Thymus (tissue), 11 donors: ENCODE data around the gene PEPD. TPM values are rescaled to one million over a fixed set of nuclear protein-coding genes. Genes with fewer than 3 reads are reported as not detected.

Experiments
- DNase-seq, 9 donors: peaks; one replicate each; pipeline ENCODE4 v3.0.0-alpha.2; 2013; ENCODE audit warnings: low spot score in 9 of 9, low read depth in 6 of 9, missing footprints in 1 of 9
- H3K27ac ChIP-seq, 2 donors: one replicate each; pipeline ENCODE4 v1.5.1; 2013; ENCODE audit warnings: control low read depth in 1 of 2, low read depth in 1 of 2, low read length in 1 of 2, mild to moderate bottlenecking in 1 of 2, moderate library complexity in 1 of 2
- H3K27me3 ChIP-seq, 2 donors: one replicate each; pipeline ENCODE4 v1.5.1; 2013; ENCODE audit warnings: low read length in 1 of 2; ENCODE audit not compliant: control insufficient read depth in 2 of 2, insufficient read depth in 1 of 2
- H3K36me3 ChIP-seq, 2 donors: one replicate each; pipeline ENCODE4 v1.5.1; 2013; ENCODE audit warnings: low read length in 1 of 2, mild to moderate bottlenecking in 1 of 2, moderate library complexity in 1 of 2; ENCODE audit not compliant: control insufficient read depth in 2 of 2, insufficient read depth in 2 of 2
- H3K4me1 ChIP-seq, 2 donors: one replicate each; pipeline ENCODE4 v1.5.1; 2013; ENCODE audit warnings: low read length in 2 of 2; ENCODE audit not compliant: control insufficient read depth in 2 of 2, insufficient read depth in 2 of 2
- H3K4me3 ChIP-seq, 2 donors: one replicate each; pipeline ENCODE4 v1.5.1; 2013; ENCODE audit warnings: low read length in 2 of 2, control low read depth in 1 of 2, mild to moderate bottlenecking in 1 of 2
- H3K9me3 ChIP-seq, 2 donors: one replicate each; pipeline ENCODE4 v1.5.1; 2013; ENCODE audit warnings: low read length in 1 of 2, mild to moderate bottlenecking in 1 of 2; ENCODE audit not compliant: control insufficient read depth in 2 of 2, insufficient read depth in 1 of 2
- WGBS: extraction: QIAGEN DNeasy Blood & Tissue Kit; methylation state at CpG from one replicate; pipeline ENCODE4 v1.1.7; 2013; 5-methylcytosine and 5-hydroxymethylcytosine counted together
- polyA plus RNA-seq: library from polyadenylated mRNA; stranded (reverse); fragments of 200-250 nt; gene quantifications from one replicate; pipeline ENCODE4 v1.2.3, GENCODE V29; 2013
- total RNA-seq: library from RNA; stranded (reverse); fragments of 120-200 nt; gene quantifications from one replicate; pipeline ENCODE4 v1.2.4, GENCODE V29; 2013
- donor health status: healthy.

PEPD gene
- total and polyA plus RNA-seq, 2 donors: 24.7 to 42.4 TPM

DNA sequence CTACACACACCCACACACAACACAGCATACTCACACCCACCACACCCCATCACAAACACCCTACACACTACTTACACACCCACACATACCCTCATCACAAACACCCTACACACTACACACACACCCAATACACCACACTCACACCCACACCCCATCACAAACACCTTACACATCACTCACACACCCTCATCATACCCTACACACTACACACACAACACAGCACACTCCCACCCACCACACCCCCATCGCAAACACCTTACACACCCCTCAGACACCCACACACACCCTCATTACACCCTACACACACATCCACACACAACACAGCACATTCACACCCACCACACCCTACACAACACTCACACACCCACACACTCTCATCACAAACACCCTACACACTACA, 15.8 kb downstream of the PEPD start:
- WGBS: 100% methylated on average over 1 of the region's 1 CpG
- H3K27me3 ChIP-seq: no peaks in the 10 kb centered on the region
- H3K9me3 ChIP-seq: no peaks in the 10 kb centered on the region
- peaks cover 0 to 12% of the 10 kb centered on the region in 2 donors for H3K36me3 ChIP-seq
- H3K27ac ChIP-seq: no peak overlapping the region
- DNase-seq: no peak
- no peaks in the 10 kb centered on the region for H3K4me1 ChIP-seq
- H3K4me3 ChIP-seq: no peak overlapping the region

DNA sequence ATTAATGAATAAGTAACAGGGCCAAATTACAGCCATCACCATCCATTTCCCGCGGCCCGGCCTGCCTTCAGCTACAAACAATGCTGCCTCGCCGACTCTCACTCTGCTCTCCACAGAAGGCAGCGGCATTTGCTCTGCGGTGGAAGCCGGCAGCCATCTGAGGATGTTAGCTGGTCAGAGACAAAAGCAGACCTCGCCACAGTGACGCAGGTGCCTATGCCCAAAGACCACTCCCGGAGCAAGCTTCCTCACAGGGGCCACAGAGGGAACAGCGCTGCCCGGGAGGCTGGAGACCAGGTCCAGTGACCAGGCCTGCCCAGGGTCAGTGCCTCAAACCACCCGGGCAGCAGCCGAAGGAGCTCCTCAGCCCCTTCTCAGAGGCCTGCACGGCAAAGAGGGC, 16.4 kb downstream of the PEPD start:
- Histone ChIP-seq H3K4me3 (no peak overlapping the region), H3K27me3 (no peaks in the 10 kb centered on the region), H3K4me1 (no peaks in the 10 kb centered on the region), H3K9me3 (no peaks in the 10 kb centered on the region), H3K27ac (no peak overlapping the region), H3K36me3 (peaks cover 0 to 15% of the 10 kb centered on the region in 2 donors)
- 96% methylated on average over 16 of the region's 16 CpGs for WGBS
- DNase-seq: no peak

DNA sequence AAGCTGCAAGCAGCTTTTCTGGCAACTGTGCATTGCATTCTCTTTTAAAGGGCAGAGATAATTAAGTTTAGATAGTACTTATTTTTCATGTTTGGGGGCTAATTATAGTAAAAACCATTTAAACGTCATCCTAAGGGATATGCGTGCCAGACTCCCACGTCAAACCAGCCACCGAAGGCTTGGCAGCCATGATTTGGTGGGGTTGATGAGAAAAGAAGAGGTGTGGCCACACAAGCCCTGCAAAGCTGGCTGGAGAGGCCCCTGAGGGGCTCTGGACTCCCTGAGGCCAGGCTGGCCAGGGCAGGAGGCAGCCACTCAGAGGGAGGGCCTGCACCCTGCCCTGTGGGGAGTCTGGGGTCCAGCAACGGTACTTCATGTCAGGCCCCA, 17.5 kb downstream of the PEPD start:
- no peaks in the 10 kb centered on the region for H3K9me3 ChIP-seq
- DNase-seq: no peak
- no peak overlapping the region for H3K27ac ChIP-seq
- no peaks in the 10 kb centered on the region for H3K27me3 ChIP-seq
- no peaks in the 10 kb centered on the region for H3K4me1 ChIP-seq
- peaks cover 0 to 18% of the 10 kb centered on the region in 2 donors for H3K36me3 ChIP-seq
- no peak overlapping the region for H3K4me3 ChIP-seq
- WGBS: 97% methylated on average over 5 of the region's 5 CpGs

DNA sequence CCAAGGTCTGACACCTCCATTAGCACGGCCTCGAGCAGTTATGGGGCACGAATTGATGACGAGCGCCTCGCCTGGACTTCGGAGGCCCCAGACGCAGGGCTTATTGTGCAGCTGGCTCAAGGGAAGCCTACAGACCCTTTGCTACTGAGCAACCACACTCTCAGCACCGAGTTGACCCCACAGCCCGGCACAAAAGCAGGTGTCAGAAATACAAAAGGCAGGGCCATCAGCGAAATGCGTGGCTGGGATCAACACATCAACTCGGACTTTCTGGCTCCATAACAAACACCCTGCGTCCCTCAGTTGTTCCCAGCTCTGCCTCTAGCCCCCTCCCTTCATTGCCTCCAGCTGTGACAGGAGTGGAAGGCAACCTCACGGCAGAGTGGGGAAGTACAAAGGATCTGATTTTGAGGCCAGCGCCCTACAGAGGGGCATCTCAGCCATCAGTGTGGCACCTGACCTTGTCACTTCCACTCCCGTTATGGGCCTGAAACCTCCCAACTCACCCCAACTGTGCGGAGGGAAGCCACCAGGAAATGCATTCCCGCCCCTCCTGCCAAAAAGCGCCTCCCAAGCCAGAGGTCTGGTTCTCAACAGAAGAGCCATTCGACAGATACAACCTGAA, 18.0 kb downstream of the PEPD start:
- no peaks in the 10 kb centered on the region for H3K27me3 ChIP-seq
- no peaks in the 10 kb centered on the region for H3K4me1 ChIP-seq
- no peak overlapping the region for H3K4me3 ChIP-seq
- no peak overlapping the region for H3K27ac ChIP-seq
- H3K9me3 ChIP-seq: no peaks in the 10 kb centered on the region
- peaks cover 0 to 15% of the 10 kb centered on the region in 2 donors for H3K36me3 ChIP-seq
- DNase-seq: no peak
- 94% methylated on average over 21 of the region's 21 CpGs for WGBS

DNA sequence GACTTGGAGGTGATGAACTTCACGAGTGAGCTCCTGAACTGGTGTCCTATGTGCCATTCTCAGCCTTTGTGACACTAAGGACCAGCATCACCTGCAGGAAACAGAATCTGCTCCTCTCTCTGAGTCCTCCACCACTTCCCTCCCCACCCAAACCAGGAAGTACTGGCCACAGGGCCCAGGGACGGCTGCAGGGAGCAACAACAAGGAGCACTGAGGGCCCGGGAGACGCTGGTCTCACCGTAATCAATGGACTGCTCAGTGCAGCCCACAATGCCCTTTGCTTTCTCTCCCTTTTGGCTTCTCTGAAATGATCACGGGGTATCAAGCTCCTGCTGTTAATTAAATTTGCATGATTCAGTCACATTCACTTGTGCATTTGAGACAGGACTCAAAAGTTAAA, 18.6 kb downstream of the PEPD start:
- 92% methylated on average over 6 of the region's 6 CpGs for WGBS

DNA sequence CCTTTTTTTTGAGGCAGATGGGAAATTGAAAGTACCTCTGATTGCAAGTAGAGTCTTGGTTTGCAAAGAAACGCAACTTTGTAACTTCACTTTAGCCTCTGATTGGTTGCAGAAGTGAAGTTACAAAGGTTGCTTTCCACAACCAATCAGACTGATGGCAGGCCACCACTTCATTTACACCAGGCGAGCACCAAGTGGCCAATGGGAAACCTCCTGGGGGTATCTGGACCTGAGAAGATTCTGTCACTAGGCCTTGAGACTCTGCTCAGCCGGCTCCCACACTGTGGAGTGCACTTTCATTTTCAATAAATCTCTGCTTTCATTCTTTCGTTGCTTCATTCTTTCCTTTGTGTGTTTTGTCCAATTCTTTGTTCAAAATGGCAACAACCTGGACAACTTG, 19.1 kb downstream of the PEPD start:
- no peaks in the 10 kb centered on the region for H3K9me3 ChIP-seq
- no peaks in the 10 kb centered on the region for H3K4me1 ChIP-seq
- H3K36me3 ChIP-seq: peaks cover 0 to 13% of the 10 kb centered on the region in 2 donors
- DNase-seq: no peak
- no peaks in the 10 kb centered on the region for H3K27me3 ChIP-seq
- WGBS: 94% methylated on average over 4 of the region's 4 CpGs
- H3K27ac ChIP-seq: no peak overlapping the region
- H3K4me3 ChIP-seq: no peak overlapping the region

More for the DNA sequence above, 18.6 kb downstream of the PEPD start:
- Histone ChIP-seq H3K27ac (no peak overlapping the region), H3K9me3 (no peaks in the 10 kb centered on the region), H3K4me1 (no peaks in the 10 kb centered on the region), H3K36me3 (peaks cover 0 to 13% of the 10 kb centered on the region in 2 donors), H3K27me3 (no peaks in the 10 kb centered on the region), H3K4me3 (no peak overlapping the region)
- no peak for DNase-seq

DNA sequence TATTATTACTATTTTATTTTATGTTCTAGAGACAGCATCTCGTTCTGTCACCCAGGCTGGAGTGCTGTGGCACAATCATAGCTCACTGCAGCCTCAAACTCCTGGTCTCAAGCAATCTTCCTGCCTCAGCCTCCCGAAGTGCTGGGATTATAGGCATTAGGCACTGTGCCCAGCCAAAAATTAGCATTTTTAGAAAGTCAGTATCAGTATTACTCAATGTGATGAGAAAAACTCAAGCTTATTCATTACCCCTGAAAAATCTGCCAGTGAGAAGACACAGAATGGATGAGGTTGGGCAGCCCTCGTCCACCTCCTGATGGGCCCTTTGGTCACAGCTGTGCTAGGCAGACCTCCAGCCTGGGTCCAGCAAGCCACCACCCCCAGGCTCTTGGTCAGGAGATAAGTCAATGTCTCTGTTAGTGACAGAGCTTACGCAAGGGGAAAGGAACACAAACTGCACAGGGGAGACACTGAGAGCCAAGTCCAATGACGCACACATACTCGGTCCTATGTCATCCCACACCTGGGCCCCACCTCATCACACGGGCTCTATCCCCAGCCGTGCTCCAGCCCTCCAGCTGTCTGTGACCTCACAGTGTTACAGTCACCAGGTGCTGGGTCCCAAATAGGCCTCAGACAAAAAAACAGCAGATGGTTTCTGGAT, 19.8 kb downstream of the PEPD start:
- no peaks in the 10 kb centered on the region for H3K4me1 ChIP-seq
- no peak for DNase-seq
- H3K36me3 ChIP-seq: peaks cover 0 to 13% of the 10 kb centered on the region in 2 donors
- H3K9me3 ChIP-seq: no peaks in the 10 kb centered on the region
- 94% methylated on average over 8 of the region's 8 CpGs for WGBS
- H3K27me3 ChIP-seq: no peaks in the 10 kb centered on the region
- H3K4me3 ChIP-seq: no peak overlapping the region
- no peak overlapping the region for H3K27ac ChIP-seq

DNA sequence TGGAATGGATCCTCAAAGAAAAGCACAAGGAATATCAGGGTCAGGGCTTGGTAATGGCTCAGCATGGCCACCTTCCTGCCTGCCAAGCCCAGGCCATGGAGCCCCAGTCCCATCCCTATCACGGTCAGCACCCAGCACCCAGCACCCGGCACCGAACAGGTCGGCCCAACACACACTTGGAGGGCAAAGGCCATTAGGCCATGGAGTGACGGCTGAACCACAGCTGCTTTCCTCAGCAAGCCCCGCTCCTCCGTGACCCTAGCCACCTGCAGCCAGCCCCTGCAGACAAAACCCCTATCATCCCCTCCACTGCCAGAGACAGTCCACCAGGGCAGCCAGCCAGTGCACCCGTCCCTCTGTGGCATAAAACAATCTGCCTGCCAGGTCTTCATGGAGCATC, 20.6 kb downstream of the PEPD start:
- no peaks in the 10 kb centered on the region for H3K4me1 ChIP-seq
- peaks cover 0 to 2% of the 10 kb centered on the region in 2 donors for H3K9me3 ChIP-seq
- no peak overlapping the region for H3K4me3 ChIP-seq
- H3K27me3 ChIP-seq: no peaks in the 10 kb centered on the region
- H3K36me3 ChIP-seq: peaks cover 0 to 13% of the 10 kb centered on the region in 2 donors
- WGBS: 98% methylated on average over 8 of the region's 8 CpGs
- DNase-seq: no peak
- H3K27ac ChIP-seq: no peak overlapping the region

DNA sequence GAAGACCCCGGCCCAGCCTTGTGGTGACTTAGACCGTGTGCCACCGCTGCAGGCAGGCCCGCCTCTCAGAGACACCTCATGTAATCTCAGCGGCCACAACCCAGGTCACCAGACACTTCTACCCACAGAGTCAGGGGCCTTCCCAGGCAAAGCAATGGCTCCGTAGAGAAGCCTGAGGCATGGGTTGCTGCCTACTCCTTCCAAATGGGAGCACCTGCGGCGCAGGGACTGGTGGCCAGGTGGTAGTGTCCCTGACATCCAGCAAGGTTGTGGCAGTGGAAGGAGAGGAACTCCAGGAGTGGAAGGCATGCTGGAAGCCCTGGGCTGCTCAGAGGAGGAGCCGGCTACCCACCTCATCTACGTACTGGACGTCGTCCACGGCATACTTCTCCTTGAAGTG, 21.0 kb downstream of the PEPD start:
- Histone ChIP-seq H3K4me1 (no peaks in the 10 kb centered on the region), H3K9me3 (peaks cover 0 to 2% of the 10 kb centered on the region in 2 donors), H3K36me3 (peaks cover 0 to 13% of the 10 kb centered on the region in 2 donors), H3K27ac (no peak overlapping the region), H3K27me3 (no peaks in the 10 kb centered on the region), H3K4me3 (no peak overlapping the region)
- no peak for DNase-seq
- WGBS: 98% methylated on average over 13 of the region's 13 CpGs
